ENCODE results near the gene LNP1. TPM values are rescaled to one million over a fixed set of nuclear protein-coding genes. Genes with fewer than 3 reads are reported as not detected.

Gene LNP1
- total and polyA plus RNA-seq, 9 of the 15 experiments (the other 6 are each of a cell fraction or from before 2014, with no cell fraction given), result 1.9 to 5.2 (median 4.5) TPM

GRCh38 chr3:100407164-100407563 is 5.8 kb downstream of the LNP1 start:
- intact Hi-C loops (cut with micrococcal nuclease) (loop anchor here (10.0 kb wide), 2 partner anchors 298 to 1278 kb away; partner anchors contain the start of genes RPL24 and TFG), in situ Hi-C loops (cut with MboI) (no loop called here)
- ChIA-PET POLR2A (interaction anchor here (0.8 kb wide), 1 partner anchor 17 kb away, joined by 3 read pairs; no protein-coding TSS in a partner anchor), CTCF (ENCODE audit: low intra/inter-chr PET ratio) (no interaction called here)
- Histone ChIP-seq H3K27me3 (ENCODE audit: control insufficient read depth in 2 of 2, insufficient read depth in 2 of 2, low read length in 2 of 2) (no peaks in the 10 kb centered on the region), H2AFZ (ENCODE audit: low read depth, low read length) (no peak overlapping the region), H3K27ac (ENCODE audit: extremely low read depth, low read depth, low read length) (no peak overlapping the region), H3K4me3 (no peak overlapping the region), H3K9ac (ENCODE audit: insufficient read depth in 1 of 2, low read depth in 2 of 2, low read length in 2 of 2) (no peak overlapping the region), H3K4me1 (replicated peaks in 1 of 2; ENCODE audit: control insufficient read depth in 2 of 2, insufficient read depth in 2 of 2, low read length in 2 of 2) (no peaks in the 10 kb centered on the region), H3K4me2 (ENCODE audit: insufficient read depth, low read length) (no peak overlapping the region), H3K9me1 (ENCODE audit: control insufficient read depth, insufficient read depth, low read length) (no peaks in the 10 kb centered on the region), H3K79me2 (ENCODE audit: control insufficient read depth, insufficient read depth, low read length) (peaks cover 59% of the 10 kb centered on the region), H3K36me3 (ENCODE audit: control insufficient read depth, insufficient read depth, low read length) (no peaks in the 10 kb centered on the region), H3K9me3 (replicated peaks; ENCODE audit: control insufficient read depth, insufficient read depth, low read depth, low read length) (no peaks in the 10 kb centered on the region), H4K20me1 (replicated peaks; ENCODE audit: control insufficient read depth, insufficient read depth, low read length) (no peaks in the 10 kb centered on the region)
- 100% methylated on average over 2 of the region's 2 CpGs for WGBS (ENCODE audit: insufficient coverage, low coverage, missing lambda C conversion rate)
- no TSS peak for BruUV-seq (replicated peaks)
- no peak for ATAC-seq
- no peak for FAIRE-seq
- DNase-seq (ENCODE audit: extremely low read depth in 1 of 4, low spot score in 3 of 4), result no peak
- TF ChIP-seq PKNOX1 (IDR thresholded peaks at IDR 0.05), result peak; percentile 77
- TF ChIP-seq POLR2H (tag; IDR thresholded peaks at IDR 0.05; ENCODE audit: low read depth), result no peak
- peak; percentile 19 for TF ChIP-seq MEIS2 (IDR thresholded peaks at IDR 0.05; ENCODE audit: partially characterized antibody)
- TF ChIP-seq C11orf30 (IDR thresholded peaks at IDR 0.05; ENCODE audit: low read depth), result 0 out of 2 replicates have a peak, but pooled peaks have one; percentile 20
- no peak for TF ChIP-seq LCOR (CRISPR knock-in tag; IDR thresholded peaks at IDR 0.05)
- peak; percentile 65 for TF ChIP-seq ZNF316 (IDR thresholded peaks at IDR 0.05)

Measured in K562 (cell line).